Measurements from ENCODE around the gene DGKQ. TPM values are rescaled to one million over a fixed set of nuclear protein-coding genes. Genes with fewer than 3 reads are reported as not detected.

Gene DGKQ
- total RNA-seq, 1 donor from 2014 or later: 26.2 TPM

DNA sequence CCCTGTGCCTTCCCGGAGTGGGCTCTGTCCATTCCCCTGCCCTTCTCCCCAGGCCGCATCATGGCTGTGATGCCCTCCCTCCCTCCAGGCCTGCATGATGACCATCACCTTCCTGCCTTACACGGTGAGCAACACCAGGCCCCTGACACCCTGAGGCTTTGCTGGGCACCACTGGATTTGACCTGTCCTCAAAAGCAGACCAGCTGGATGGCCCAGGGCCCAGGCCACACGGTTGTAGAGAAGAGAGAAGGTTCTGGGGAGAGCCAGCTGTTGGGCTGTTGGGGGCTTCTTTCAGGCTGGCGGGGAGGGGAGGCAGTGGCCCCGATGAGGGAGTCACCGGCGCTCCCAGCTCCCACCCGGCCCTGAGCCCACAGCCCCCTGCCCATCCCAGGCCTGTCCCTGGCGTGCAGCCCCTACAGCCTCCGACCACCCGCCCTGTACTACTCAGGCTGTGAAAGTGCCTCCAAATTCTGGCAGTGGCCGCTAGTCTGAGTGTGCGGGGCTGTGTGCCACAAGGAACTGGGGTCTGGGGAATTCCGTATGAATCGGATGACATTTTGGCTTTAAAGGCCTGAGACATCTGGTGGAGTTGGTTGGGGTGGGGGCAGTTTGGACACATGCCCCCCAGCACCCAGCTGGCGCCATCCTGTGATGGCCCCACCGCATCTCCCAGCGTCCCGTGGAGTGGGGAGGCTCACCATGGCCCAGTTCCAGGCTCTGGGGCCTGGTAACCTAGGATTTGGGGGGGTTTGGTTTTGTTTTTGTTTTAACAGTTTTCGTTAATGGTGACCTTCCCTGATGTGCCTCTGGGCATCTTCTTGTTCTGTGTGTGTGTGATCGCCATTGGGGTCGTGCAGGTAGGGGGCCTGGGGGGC, 21.5 kb downstream of the DGKQ start:
- TF ChIP-seq, protein P1, sequence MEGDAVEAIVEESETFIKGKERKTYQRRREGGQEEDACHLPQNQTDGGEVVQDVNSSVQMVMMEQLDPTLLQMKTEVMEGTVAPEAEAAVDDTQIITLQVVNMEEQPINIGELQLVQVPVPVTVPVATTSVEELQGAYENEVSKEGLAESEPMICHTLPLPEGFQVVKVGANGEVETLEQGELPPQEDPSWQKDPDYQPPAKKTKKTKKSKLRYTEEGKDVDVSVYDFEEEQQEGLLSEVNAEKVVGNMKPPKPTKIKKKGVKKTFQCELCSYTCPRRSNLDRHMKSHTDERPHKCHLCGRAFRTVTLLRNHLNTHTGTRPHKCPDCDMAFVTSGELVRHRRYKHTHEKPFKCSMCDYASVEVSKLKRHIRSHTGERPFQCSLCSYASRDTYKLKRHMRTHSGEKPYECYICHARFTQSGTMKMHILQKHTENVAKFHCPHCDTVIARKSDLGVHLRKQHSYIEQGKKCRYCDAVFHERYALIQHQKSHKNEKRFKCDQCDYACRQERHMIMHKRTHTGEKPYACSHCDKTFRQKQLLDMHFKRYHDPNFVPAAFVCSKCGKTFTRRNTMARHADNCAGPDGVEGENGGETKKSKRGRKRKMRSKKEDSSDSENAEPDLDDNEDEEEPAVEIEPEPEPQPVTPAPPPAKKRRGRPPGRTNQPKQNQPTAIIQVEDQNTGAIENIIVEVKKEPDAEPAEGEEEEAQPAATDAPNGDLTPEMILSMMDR (IDR thresholded peaks at IDR 0.05; ENCODE audit: partially characterized antibody, unreplicated experiment): no peak
- H3K4me3 Mint-ChIP-seq (ENCODE audit: unreplicated experiment): no peak overlapping the region
- DNase-seq: peak; percentile 27
- peaks cover 2% of the 10 kb centered on the region for H3K9me3 Mint-ChIP-seq (ENCODE audit: unreplicated experiment)
- peaks cover 5% of the 10 kb centered on the region for H3K36me3 Mint-ChIP-seq (ENCODE audit: unreplicated experiment)
- peaks cover 8% of the 10 kb centered on the region for H3K27me3 Mint-ChIP-seq (ENCODE audit: unreplicated experiment)
- no peak overlapping the region for H3K27ac Mint-ChIP-seq (ENCODE audit: unreplicated experiment)
- peaks cover 8% of the 10 kb centered on the region for H3K4me1 Mint-ChIP-seq (ENCODE audit: low read depth, unreplicated experiment)

DNA sequence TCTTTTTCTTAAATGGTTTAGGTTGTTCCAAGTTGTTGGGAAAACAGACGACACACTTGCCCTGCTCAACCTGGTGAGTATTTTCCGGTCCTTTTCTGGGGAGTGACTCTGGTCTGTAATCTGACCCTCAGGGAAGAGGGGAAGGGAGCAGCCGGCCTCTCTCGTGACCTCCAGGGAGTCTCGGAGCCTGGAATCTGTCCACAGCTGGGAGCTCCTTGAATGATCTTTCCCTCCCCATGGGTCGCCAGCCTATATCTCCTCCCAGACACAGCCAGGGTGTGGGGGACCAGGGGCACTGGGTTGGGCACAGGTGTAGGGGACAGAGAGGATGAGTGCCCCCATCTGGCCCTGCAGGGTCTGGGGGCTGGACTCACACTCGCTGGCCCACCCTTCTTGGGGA, 22.2 kb downstream of the DGKQ start:
- TF ChIP-seq, protein P1 (IDR thresholded peaks at IDR 0.05; ENCODE audit: partially characterized antibody, unreplicated experiment): no peak
- H3K27me3 Mint-ChIP-seq (ENCODE audit: unreplicated experiment): peaks cover 8% of the 10 kb centered on the region
- DNase-seq: peak; percentile 37
- H3K4me3 Mint-ChIP-seq (ENCODE audit: unreplicated experiment): no peak overlapping the region
- peaks cover 2% of the 10 kb centered on the region for H3K9me3 Mint-ChIP-seq (ENCODE audit: unreplicated experiment)
- no peak overlapping the region for H3K27ac Mint-ChIP-seq (ENCODE audit: unreplicated experiment)
- peaks cover 8% of the 10 kb centered on the region for H3K4me1 Mint-ChIP-seq (ENCODE audit: low read depth, unreplicated experiment)
- H3K36me3 Mint-ChIP-seq (ENCODE audit: unreplicated experiment): peaks cover 5% of the 10 kb centered on the region

DNA sequence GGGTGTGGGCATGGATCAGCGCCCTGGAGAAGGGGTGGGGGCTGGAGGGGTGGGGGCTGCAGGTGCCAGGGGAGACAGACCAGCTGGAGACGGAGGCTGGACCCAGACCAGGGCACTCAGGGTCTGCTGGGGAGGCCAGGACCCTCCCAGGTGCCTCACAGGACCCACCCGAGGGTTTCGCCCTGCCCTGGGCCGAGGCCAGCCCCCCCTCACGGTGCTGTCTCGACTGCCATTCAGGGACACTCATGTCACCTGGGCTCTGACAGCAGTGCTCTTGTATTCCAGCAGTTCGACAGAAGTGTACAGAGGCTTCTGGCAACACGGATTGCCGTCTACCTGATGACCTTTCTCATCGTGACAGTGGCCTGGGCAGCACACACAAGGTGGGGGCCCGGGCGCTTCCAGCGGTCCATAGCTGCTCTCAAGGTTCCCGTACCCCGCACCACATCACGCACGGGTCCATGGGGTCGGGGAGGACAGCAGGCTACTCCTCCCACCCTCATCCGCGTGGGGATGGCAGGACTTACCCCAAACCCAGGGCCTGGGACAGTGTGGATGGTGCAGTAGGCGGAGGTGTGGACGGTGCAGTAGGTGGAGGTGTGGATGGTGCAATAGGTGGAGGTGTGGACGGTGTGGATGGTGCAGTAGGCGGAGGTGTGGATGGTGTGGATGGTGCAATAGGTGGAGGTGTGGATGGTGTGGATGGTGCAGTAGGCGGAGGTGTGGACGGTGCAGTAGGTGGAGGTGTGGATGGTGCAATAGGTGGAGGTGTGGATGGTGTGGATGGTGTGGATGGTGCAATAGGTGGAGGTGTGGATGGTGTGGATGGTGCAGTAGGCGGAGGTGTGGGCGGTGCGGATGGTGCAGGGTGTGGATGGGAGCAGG, 23.0 kb downstream of the DGKQ start:
- H3K27ac Mint-ChIP-seq (ENCODE audit: unreplicated experiment): no peak overlapping the region

DNA sequence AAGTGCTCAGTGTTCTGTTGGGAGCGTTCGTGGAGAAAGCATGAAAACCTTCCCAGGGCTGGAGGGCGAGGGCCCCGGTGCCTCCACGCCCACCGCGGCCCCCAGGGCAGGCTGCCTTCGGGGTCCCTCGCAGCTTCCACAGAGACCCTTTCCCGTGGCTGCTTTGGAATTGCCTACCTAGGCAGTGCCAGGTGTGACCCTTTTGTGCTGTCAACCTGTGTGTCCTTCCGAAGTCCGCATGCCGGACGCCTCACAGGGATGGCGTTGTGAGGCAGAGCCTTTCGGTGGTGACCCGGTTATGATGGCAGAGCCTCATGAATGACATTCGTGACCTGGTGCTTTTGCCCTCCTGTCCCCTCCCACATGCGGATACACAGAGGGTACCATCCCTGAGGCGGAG, 23.7 kb downstream of the DGKQ start:
- H3K27me3 Mint-ChIP-seq (ENCODE audit: unreplicated experiment): peaks cover 10% of the 10 kb centered on the region

More for the DNA sequence above, 23.0 kb downstream of the DGKQ start:
- no peak overlapping the region for H3K4me3 Mint-ChIP-seq (ENCODE audit: unreplicated experiment)
- H3K36me3 Mint-ChIP-seq (ENCODE audit: unreplicated experiment): peaks cover 5% of the 10 kb centered on the region
- DNase-seq: no peak
- peaks cover 2% of the 10 kb centered on the region for H3K9me3 Mint-ChIP-seq (ENCODE audit: unreplicated experiment)
- peaks cover 11% of the 10 kb centered on the region for H3K27me3 Mint-ChIP-seq (ENCODE audit: unreplicated experiment)
- peaks cover 8% of the 10 kb centered on the region for H3K4me1 Mint-ChIP-seq (ENCODE audit: low read depth, unreplicated experiment)
- TF ChIP-seq, protein P1 (IDR thresholded peaks at IDR 0.05; ENCODE audit: partially characterized antibody, unreplicated experiment): no peak

More for the DNA sequence above, 23.7 kb downstream of the DGKQ start:
- Mint-ChIP-seq H3K4me3 (ENCODE audit: unreplicated experiment) (no peak overlapping the region), H3K4me1 (ENCODE audit: low read depth, unreplicated experiment) (peaks cover 8% of the 10 kb centered on the region), H3K9me3 (ENCODE audit: unreplicated experiment) (peaks cover 2% of the 10 kb centered on the region), H3K36me3 (ENCODE audit: unreplicated experiment) (peaks cover 3% of the 10 kb centered on the region), H3K27ac (ENCODE audit: unreplicated experiment) (no peak overlapping the region)
- TF ChIP-seq, protein P1 (IDR thresholded peaks at IDR 0.05; ENCODE audit: partially characterized antibody, unreplicated experiment): no peak
- DNase-seq: no peak

Data from glutamatergic neuron (in vitro differentiated cells).